Neural cell (in vitro differentiated cells): ENCODE results near the gene NCOA7.

Experiments used
- MXI1 ChIP-seq: fragments of 450-650 bp; conservative IDR thresholded peaks from 2 replicates; pipeline ENCODE4 v1.6.1; 2014; ENCODE audit warnings: antibody characterized with exemption, mild to moderate bottlenecking; ENCODE audit not compliant: poor library complexity, severe bottlenecking
- POLR2AphosphoS5 ChIP-seq: IDR thresholded peaks from 2 replicates; pipeline ENCODE4 v1.6.1; 2012
- TAF1 ChIP-seq: IDR thresholded peaks from 2 replicates; pipeline ENCODE4 v1.6.1; 2012; ENCODE audit warnings: low read depth
- TF ChIP-seq, protein P1 (sequence below): fragments of 450-650 bp; IDR thresholded peaks from 2 replicates; pipeline ENCODE4 v1.5.1; 2014; ENCODE audit warnings: antibody characterized with exemption, mild to moderate bottlenecking, moderate library complexity; ENCODE audit not compliant: poor library complexity, severe bottlenecking
- TF ChIP-seq, protein P2 (sequence below): IDR thresholded peaks from 2 replicates; pipeline ENCODE4 v1.6.1; 2012; ENCODE audit warnings: borderline replicate concordance

GRCh38 chr6:125815080-125815910, 24.5 kb downstream of the NCOA7 start:
- TF ChIP-seq, protein P1, sequence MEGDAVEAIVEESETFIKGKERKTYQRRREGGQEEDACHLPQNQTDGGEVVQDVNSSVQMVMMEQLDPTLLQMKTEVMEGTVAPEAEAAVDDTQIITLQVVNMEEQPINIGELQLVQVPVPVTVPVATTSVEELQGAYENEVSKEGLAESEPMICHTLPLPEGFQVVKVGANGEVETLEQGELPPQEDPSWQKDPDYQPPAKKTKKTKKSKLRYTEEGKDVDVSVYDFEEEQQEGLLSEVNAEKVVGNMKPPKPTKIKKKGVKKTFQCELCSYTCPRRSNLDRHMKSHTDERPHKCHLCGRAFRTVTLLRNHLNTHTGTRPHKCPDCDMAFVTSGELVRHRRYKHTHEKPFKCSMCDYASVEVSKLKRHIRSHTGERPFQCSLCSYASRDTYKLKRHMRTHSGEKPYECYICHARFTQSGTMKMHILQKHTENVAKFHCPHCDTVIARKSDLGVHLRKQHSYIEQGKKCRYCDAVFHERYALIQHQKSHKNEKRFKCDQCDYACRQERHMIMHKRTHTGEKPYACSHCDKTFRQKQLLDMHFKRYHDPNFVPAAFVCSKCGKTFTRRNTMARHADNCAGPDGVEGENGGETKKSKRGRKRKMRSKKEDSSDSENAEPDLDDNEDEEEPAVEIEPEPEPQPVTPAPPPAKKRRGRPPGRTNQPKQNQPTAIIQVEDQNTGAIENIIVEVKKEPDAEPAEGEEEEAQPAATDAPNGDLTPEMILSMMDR: no peak
- TF ChIP-seq MXI1 (no peak), POLR2AphosphoS5 (no peak), TAF1 (no peak)
- TF ChIP-seq, protein P2, sequence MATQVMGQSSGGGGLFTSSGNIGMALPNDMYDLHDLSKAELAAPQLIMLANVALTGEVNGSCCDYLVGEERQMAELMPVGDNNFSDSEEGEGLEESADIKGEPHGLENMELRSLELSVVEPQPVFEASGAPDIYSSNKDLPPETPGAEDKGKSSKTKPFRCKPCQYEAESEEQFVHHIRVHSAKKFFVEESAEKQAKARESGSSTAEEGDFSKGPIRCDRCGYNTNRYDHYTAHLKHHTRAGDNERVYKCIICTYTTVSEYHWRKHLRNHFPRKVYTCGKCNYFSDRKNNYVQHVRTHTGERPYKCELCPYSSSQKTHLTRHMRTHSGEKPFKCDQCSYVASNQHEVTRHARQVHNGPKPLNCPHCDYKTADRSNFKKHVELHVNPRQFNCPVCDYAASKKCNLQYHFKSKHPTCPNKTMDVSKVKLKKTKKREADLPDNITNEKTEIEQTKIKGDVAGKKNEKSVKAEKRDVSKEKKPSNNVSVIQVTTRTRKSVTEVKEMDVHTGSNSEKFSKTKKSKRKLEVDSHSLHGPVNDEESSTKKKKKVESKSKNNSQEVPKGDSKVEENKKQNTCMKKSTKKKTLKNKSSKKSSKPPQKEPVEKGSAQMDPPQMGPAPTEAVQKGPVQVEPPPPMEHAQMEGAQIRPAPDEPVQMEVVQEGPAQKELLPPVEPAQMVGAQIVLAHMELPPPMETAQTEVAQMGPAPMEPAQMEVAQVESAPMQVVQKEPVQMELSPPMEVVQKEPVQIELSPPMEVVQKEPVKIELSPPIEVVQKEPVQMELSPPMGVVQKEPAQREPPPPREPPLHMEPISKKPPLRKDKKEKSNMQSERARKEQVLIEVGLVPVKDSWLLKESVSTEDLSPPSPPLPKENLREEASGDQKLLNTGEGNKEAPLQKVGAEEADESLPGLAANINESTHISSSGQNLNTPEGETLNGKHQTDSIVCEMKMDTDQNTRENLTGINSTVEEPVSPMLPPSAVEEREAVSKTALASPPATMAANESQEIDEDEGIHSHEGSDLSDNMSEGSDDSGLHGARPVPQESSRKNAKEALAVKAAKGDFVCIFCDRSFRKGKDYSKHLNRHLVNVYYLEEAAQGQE: no peak
